GM12864 (cell line): ENCODE data around the gene CLIP4.

Experiments
- DNase-seq: peaks from one replicate; pipeline ENCODE4 v3.0.0-alpha.2; 2011; ENCODE audit warnings: low read depth
- H3K4me3 ChIP-seq: 2 replicates; pipeline ENCODE4 v1.5.1; 2011; ENCODE audit warnings: mild to moderate bottlenecking, low read depth, low read length, control low read depth
- TF ChIP-seq, protein P1 (sequence below): IDR thresholded peaks from 2 replicates; pipeline ENCODE4 v1.5.1; 2011; ENCODE audit warnings: low read depth, mild to moderate bottlenecking, moderate library complexity, low read length, control low read depth, inconsistent platforms; ENCODE audit errors: missing control alignments

Gene CLIP4

DNA sequence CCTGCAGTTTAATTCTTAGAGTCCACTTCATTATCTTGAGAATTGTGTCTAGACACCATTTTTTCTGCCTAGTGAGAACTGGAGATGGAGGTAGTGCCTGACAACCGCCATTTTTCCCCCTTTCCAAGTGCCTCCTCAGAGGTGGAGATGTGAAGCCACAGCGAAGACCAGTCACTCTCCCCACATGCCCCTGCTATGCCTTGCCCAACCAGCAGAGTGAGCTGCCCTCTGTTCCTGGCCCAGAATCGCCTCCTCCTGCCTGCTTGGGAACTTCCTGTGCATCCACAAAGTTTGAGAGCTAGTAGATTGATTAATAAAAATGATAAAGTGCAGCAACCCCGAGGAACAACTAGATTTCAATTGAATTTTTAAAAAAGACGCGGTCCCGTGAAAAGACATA, 123.3 kb downstream of the CLIP4 start:
- H3K4me3 ChIP-seq, result no peak overlapping the region
- DNase-seq, result no peak
- TF ChIP-seq, protein P1, sequence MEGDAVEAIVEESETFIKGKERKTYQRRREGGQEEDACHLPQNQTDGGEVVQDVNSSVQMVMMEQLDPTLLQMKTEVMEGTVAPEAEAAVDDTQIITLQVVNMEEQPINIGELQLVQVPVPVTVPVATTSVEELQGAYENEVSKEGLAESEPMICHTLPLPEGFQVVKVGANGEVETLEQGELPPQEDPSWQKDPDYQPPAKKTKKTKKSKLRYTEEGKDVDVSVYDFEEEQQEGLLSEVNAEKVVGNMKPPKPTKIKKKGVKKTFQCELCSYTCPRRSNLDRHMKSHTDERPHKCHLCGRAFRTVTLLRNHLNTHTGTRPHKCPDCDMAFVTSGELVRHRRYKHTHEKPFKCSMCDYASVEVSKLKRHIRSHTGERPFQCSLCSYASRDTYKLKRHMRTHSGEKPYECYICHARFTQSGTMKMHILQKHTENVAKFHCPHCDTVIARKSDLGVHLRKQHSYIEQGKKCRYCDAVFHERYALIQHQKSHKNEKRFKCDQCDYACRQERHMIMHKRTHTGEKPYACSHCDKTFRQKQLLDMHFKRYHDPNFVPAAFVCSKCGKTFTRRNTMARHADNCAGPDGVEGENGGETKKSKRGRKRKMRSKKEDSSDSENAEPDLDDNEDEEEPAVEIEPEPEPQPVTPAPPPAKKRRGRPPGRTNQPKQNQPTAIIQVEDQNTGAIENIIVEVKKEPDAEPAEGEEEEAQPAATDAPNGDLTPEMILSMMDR, result peak; percentile 81
